HG02571 (cell line): ENCODE results near the gene RNFT2.
"Not testable (repeated sequence)": the region's sequence is repeated elsewhere in the genome, so short reads cannot be mapped to it uniquely, and the experiment has no call there.

ENCODE experiments used
- ATAC-seq: cut with Tn5 transposase; IDR thresholded peaks from one replicate; pipeline ENCODE4 v1.9.1; 2021; ENCODE audit warnings: mild to moderate bottlenecking, moderate library complexity; ENCODE audit not compliant: unreplicated experiment

Gene RNFT2

DNA sequence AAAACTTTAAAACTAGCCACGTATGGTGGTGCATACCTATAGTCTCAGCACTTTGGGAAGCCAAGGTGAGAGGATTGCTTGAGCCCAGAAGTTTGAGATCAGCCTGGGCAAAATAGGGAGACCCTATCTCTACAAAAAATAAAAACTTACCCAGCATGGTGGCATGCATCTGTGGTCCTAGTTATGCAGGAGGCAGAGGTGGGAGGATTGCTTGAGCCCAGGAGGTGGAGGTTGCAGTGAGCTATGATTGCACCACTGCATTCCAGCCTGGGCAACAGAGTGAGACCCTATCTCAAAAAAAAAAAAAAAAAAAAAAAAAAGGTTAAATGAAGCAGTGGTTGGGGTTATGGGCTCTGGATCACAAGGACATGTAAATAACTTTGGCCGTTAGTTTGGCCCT, 4.7 kb downstream of the RNFT2 start:
- ATAC-seq: not testable (repeated sequence)

DNA sequence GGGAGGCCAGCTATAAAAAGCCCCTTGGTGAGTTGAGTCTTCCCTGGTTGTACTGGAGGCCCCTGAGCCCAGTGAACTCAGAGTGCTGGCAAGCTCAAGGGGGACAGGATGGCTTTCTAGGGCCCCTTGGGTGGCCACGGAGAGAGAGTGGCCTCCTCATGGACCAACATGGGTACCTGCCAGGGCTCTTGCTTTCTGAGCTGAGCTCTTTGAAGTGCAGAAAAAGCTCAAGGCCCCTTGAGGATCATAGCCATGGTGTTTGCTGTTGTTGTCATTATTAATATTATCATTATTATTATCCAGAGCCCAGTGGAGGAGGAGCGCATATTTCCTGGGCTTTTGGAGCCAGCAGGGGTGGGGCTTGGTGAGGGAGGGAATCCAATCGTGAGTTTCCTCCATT, 6.7 kb downstream of the RNFT2 start:
- ATAC-seq: no peak

DNA sequence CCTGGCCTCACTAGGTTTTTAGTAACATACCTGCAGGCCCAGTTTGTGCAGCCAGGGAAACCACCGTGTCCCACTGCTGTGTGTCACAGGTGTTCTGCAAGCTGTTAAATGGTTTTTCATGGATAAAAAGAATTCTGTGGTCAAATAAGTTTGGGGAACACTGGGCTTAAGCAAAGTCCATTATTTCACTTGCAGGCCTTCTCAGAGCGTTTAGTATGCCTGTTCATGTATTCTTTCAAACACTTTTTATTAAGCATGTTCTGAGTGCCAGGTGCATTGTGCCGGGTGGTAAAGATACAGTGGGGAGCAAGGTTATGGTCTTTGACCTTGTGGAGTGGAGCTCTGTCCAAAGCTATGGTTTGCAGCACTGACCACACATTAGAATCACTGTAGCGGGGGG, 7.4 kb downstream of the RNFT2 start:
- no peak for ATAC-seq

DNA sequence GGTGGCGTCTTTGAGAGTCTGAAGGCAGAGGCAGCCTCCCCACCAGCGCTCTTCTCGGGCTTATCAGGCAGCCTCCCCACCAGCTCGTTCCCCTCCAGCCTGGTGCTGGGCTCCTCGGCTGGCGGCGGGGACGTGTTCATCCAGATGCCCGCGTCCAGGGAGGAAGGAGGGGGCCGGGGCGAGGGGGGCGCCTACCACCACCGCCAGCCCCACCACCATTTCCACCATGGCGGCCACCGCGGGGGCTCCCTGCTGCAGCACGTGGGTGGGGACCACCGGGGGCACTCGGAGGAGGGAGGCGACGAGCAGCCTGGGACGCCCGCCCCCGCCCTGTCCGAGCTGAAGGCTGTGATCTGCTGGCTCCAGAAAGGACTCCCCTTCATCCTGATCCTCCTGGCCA, 11.8 kb downstream of the RNFT2 start:
- no peak for ATAC-seq

DNA sequence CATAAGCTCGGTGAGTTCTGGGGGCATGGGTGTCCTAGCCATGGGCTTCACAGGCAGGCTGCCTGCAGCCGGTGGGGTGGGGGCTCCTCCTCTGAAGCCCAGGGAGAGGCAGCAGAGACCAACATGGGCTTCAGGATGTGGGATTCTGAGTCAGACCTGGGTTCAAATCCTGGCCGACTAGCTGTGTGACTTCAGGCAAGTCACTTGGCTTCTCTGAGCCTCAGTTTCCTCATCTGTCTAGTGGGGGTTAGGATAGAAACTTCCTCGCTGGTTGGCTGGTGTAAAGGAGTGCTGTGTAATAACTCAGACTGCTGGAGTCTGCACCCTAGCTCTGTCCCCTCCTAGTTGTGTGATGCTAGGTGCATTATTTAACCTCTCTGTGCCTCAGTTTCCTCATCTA, 12.2 kb downstream of the RNFT2 start:
- ATAC-seq: no peak

DNA sequence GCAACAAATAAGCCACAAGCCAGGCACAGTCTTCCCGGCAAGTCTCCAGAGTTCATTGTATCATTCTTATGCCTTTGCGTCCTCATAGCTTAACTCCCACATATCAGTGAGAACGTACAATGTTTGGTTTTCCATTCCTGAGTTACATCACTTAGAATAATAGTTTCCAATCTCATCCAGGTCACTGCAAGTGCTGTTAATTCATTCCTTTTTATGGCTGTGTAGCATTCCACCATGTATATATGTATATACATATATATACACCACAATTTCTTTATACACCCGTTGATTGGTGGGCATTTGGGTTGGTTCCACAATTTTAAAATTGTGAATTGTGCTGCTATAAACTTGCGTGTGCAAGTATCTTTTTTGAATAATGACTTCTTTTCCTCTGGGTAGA, 16.0 kb downstream of the RNFT2 start:
- not testable (repeated sequence) for ATAC-seq

DNA sequence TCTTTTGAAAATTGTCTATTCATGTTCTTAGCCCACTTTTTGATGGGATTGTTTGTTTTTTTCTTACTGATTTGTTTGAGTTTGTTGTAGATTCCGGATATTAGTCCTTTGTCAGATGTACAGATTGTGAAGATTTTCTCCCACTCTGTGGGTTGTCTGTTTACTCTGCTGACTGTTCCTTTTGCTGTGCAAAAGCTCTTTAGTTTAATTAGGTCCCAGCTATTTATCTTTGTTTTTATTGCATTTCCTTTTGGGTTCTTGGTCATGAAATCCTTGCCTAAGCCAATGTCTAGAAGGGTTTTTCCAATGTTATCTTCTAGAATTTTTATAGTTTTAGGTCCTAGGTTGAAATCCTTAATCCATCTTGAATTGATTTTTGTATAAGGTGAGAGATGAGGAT, 16.7 kb downstream of the RNFT2 start:
- not testable (repeated sequence) for ATAC-seq

DNA sequence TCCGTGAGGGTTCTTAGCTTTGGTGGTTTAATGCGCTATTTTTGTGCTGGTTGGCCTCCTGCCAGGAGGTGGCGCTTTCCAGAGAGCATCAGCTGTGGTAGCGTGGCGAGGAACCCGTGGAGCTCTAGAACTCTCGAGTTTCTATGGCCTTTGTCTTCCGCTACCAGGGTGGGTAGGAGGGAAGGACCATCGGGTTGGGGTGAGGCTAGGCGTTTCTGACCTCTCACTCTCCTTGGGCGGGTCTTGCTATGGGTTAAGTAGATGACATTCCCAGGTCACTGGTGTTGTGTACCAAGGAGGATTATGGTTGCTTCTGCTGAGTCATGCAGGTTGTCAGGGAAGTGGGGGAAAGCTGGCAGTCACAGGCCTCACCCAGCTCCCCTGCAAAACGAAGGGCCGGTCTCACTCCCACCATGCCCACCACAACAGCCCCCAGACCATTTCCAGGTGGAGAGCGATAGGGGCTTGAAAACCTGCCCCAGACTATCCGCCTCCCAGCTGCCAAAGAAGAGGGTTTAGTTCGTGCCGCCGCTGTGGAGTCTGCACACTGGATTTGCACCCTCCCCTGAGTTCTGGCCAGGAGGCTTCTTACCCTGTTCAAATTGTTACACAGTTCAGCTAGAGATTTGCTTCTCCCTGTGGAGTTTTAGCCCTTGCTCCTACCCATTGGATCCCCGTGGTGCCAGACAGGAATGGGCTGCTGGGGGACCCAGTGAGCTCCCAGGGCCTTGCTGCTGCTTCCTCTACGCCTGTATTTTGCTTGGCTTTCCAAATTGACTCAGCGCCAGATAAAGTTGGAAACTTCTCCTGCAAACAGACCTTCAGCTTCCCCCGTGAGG, 21.9 kb downstream of the RNFT2 start:
- ATAC-seq: no peak

DNA sequence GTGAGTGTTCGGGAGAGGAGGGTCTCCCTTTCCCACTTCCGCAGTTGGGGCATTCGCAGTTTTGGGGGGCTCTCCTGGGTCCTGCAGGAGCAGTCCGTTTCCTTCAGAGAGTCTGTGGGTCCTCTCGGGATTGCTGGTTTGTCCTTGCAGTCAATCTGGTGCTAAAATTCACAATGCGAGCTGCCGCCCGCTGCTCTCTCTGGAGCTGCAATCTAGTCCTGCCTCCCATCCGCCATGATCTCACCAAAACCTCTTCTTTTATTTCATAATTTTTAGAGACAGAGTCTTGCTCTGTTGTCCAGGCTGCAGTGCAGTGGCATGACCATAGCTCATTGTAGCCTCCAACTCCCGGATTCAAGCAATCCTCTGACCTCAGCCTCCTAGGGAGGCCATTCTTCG, 22.5 kb downstream of the RNFT2 start:
- ATAC-seq: no peak

DNA sequence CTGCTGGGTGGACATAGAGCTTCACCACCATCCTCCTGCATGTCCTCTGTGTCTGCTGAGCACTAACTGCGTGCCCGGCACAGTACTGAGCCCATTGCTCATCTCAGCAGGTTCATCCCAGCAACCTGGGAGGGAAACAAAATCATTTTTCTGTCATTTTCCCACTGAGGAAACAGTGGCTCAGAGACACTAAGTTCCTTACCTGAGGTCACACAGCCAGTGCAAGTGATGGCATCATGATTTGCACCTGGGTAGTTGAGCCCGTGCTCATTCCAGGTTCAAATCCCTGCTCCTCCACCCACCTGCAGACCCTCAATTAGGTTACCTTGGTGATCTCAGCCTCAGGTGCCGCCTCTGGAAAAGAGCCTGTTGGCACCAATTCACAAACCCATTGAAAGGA, 23.4 kb downstream of the RNFT2 start:
- ATAC-seq: no peak

DNA sequence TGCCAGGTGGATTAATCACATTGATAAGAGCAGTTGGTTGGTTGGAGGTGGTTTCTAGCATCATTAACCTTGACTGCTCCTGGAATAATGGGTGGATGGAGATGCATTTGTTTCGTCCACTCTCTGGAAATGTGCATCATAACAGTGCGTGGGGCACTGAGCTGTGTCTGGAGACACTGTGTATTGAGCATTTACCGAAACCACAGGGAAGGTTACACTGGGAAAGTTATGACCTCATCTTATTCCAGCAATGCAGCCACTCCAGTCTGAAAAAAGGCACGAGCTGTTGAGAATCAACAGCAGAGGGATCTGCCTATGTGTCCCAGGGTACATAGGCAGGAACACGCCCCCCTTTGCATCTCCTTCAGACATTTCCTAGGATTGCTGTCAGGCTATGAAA, 27.2 kb downstream of the RNFT2 start:
- no peak for ATAC-seq

DNA sequence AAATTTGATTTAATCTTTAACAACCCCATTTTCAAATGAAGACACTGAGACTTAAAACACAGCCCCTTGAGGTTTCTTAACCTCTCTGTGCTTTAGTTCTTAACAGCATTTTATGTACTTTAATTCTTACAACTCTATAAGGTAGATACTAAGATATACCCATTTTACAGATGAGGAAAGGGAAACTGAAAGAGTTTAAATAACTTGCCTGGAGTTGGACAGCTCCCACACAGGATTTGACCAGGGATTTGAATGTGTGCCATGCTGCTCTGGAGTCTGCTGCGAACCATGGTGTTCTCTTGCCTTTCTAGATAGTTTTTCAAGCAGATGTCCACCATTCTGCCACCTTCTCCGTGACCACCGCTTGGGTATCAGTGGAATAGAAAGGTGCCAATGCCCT, 28.2 kb downstream of the RNFT2 start:
- ATAC-seq: no peak

DNA sequence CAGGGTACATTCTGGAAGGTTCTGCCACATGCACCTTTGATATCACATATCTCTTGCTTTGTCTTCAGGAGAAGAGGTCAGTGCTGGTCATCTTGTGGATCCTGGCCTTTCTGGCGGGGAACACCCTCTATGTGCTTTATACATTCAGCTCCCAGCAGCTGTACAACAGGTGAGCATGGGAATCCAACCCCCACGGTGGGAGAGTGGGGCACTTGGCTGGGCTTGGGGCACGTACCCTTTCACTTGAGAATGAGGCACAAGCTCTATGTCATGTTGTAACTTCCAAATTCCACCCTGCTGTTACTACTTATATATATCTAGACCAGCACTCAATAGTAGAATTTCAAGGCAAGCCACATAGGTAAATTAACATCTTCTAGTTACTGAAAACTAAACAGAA, 28.6 kb downstream of the RNFT2 start:
- ATAC-seq: no peak

DNA sequence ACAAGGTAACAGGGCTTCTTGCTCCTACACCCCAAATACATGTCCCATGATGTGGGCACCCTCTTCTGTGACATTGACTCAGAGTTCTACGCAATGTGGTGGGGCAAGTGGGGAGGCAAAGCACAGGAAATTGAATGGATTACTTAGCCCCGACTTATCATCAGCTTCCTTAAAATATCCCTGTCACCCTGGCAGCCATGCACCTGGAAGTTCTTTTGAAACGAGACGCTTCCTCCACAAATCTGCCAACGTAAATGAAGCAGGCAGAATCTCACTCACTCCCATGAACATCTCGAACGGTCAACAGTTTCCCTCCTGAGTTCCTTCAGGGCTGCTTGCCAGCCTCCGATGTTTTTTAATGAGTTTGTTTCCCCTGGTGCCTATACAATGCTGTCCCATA, 33.5 kb downstream of the RNFT2 start:
- no peak for ATAC-seq

DNA sequence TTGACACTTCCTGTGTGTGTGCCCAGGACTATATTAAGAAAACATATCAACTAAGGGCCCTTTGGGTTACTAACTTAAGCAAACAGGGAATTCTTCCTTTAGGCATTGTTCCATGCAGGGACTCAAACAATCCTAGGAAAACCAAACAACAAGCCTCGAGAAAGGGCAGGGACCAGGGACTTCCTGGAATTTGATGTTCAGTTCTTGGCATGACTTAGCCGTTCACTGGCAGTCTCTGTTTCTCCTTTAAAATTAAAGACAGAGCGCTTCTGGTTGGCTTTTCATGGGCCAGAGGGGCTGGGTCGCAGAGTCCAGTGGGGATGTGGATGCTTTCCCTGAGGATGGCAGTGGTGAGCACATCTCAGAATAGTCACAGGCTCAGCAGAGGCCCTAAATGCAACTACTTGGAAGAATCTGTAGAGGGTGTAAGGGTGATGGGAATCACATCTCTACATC, 35.2 kb downstream of the RNFT2 start:
- no peak for ATAC-seq

DNA sequence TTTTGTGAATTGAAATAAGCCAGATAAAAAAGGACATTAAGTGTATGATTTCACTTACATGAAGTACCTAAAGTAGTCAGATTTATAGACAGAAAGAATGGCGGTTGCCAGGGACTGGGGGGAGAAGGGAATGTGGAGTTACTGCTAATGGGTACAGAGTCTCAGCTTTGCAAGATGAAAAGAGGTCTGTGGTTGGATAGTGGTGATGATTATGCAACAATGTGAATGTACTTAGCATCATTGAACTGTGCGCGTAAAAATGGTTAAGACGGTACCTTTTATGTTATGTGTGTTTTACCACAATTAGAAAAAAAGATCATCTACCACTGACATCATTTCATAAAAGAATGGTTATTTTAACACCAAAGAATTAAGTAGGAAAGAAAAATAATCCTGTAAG, 35.9 kb downstream of the RNFT2 start:
- no peak for ATAC-seq

DNA sequence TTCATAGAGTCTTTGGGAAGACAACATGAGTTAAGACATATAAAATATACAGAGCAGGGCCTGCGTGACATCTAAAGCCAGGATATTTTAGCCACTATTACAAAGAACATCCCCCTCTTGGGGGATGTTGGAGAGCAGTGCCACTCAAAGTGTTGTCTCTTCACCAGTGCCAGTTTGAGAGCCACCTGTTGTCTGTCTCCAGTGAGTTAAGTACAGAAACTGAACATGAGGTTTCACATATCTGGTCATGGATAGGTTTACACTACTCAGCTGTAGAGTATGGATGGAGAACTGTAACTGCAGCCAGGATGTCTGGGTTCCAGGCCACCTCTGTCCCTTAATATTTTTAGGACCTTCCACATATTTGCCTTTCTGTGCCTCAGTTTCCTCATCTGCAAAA, 39.1 kb downstream of the RNFT2 start:
- no peak for ATAC-seq

DNA sequence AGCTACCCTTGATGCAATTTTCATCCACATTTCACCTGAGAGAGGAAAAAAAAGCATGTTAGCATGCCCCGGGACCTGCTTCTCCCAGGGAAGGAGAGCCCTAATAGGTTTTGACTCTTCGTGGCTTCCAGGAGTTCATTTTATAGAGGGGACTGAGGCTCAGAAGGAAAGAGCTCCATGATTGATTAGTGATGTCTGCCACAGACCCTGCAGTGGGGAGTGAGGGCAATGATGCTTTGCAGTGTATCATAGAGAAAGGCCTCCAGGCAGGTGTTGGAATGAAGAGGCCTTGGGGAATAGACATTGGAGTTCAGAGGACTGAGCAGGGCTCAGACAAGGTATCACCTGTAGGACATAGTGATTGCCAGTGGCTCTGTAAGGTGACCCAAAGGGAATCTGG, 41.5 kb downstream of the RNFT2 start:
- ATAC-seq: no peak

DNA sequence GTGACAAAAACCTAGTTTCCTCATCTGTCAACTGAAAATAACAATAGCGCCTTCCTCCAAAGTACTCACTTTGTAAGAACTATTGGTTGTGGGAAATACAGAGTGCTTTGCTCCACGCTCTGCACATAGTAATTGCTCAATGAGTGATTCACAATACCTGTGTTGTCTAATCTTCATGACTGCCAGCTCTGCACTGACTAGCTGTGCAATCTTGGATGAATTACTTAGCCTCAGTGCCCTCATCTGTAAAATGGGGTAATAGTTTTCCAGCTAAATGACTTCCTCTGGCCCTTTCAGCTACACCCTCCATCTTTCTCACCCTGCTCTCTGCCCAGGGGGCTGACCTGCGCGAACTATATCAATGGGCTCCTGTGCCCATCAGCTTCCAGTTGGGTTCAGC, 42.8 kb downstream of the RNFT2 start:
- no peak for ATAC-seq

DNA sequence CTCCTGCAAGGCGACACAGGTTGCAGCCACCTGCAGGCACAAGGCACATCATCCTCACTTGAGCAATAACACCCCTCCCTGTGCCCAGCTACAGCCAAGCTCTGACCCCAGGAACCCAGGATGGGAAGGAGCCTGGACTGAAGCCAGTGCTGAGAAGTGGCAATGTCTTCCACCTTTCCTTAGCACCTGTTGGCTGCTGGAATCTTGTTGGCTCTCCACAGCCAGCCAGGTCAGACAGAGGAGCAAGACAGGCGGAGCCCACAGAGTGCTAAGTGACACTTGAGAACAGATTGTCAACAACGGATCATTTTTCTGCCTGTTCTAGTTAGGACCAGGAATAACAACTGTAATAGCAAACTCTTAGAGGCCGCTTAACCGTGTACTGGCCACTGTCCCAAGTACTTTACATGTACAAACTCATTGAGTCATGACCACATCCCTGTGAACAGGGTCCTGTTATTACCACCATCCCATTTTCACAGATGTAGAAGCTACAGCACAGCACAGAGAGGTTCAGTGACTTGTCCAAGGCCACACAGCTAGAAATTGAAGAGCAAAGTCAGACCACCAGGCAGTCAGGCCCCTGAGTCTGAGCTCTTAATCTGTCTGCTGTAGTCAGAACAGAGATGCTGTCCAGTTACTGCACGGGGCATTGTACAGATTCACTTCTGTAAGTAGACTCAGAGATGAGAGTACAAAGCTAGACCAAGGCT, 45.6 kb downstream of the RNFT2 start:
- no peak for ATAC-seq

DNA sequence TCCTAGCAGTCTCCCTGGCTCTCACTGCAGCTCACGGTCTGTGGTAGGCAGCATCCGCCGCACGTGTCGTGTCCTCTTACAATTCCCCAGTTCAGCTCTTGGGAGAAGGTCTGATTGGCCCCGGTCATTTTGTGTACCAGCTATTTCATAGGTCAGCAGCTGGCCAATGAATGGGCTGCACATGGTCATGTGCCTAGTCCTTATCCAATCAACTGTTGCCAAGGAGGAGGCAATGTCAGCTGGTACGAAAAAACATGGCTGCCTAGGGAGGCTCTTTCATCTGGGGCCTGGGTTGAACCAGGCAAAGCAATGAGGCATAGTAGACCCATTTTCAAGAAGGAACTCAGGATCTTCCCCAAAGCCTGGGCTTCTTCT, 46.1 kb downstream of the RNFT2 start:
- ATAC-seq: no peak

DNA sequence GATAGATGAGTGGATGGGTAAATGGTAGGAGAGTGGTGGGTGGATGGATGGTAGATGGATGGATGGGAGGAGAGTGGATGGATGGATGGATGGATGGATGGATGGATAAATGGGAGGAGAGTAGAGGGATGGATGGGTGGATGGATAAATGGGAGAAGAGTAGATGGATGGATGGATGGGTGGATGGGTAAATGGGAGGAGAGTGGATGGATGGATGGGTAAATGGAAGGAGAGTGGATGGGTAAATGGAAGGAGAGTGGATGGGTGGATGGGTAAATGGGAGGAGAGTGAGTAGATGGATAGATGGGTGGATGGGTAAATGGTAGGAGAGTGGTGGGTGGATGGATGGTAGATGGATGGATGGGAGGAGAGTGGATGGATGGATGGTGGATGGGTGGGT, 51.4 kb downstream of the RNFT2 start:
- not testable (repeated sequence) for ATAC-seq
